HepG2 (cell line): Measurements from ENCODE around the gene ANKS1A. TPM values are rescaled to one million over a fixed set of nuclear protein-coding genes. Genes with fewer than 3 reads are reported as not detected.
A peak's percentile ranks its signal among the peaks of the same experiment; 100 is the strongest.

Experiments
- HDAC2 ChIP-seq: sonication (generic); formaldehyde crosslinking; IDR thresholded peaks from 2 replicates; pipeline ENCODE4 v1.4.0; 2020; ENCODE audit warnings: missing genetic modification reagents
- KLF12 ChIP-seq: sonication (generic); formaldehyde crosslinking; IDR thresholded peaks from 2 replicates; pipeline ENCODE4 v1.4.0; 2020; ENCODE audit warnings: missing genetic modification reagents, borderline replicate concordance
- PHB2 ChIP-seq: fragments of 450-650 bp; IDR thresholded peaks from 2 replicates; pipeline ENCODE4 v1.6.1; 2018; ENCODE audit not compliant: partially characterized antibody
- SMC3 ChIP-seq: IDR thresholded peaks from 2 replicates; pipeline ENCODE4 v1.6.1; 2011; ENCODE audit warnings: low read length, improper control_type of control experiment
- TSC22D2 ChIP-seq: sonication (generic); formaldehyde crosslinking; IDR thresholded peaks from 2 replicates; pipeline ENCODE4 v1.5.1; 2020; ENCODE audit warnings: missing genetic modification reagents, mild to moderate bottlenecking, borderline replicate concordance
- ZFY ChIP-seq: sonication (generic); formaldehyde crosslinking; IDR thresholded peaks from 2 replicates; pipeline ENCODE4 v1.4.0; 2020; ENCODE audit warnings: missing genetic modification reagents
- ZNF292 ChIP-seq: sonication (generic); formaldehyde crosslinking; IDR thresholded peaks from 2 replicates; pipeline ENCODE4 v1.8.1; 2022; ENCODE audit warnings: mild to moderate bottlenecking, low read depth, missing genetic modification reagents, borderline replicate concordance
- polyA plus RNA-seq, 8 experiments: library from polyadenylated mRNA; depleted of rRNA in 3 of 8; stranded (reverse) in 7 of 8; unstranded in 1 of 8; fragments of >200 nt; fragmentation: Illumina TruSeq in 4 of 8; extraction: Trizol in 4 of 8; gene quantifications; 2 replicates each; pipeline versions ENCODE4 v1.2.1 to v1.2.3, GENCODE V29; 2011 to 2016; ENCODE audit warnings: low read depth in 4 of 8, missing spikeins in 1 of 8, mixed read lengths in 1 of 8; ENCODE audit not compliant: insufficient read depth in 1 of 8
- total RNA-seq, 5 experiments: library from RNA; depleted of rRNA; stranded (reverse); fragments of >200 nt; fragmentation: Illumina TruSeq; extraction: Trizol; gene quantifications; 2 replicates each; pipeline ENCODE4 v1.2.3, GENCODE V29; 2016; ENCODE audit warnings: low read depth in 1 of 5
- TF ChIP-seq, protein P1 (sequence below): sonication (generic); formaldehyde crosslinking; IDR thresholded peaks from 2 replicates; pipeline ENCODE4 v1.4.0; 2020; ENCODE audit warnings: mild to moderate bottlenecking, missing genetic modification reagents
- TF ChIP-seq, protein P2 (sequence below): sonication (generic); formaldehyde crosslinking; IDR thresholded peaks from 2 replicates; pipeline ENCODE4 v1.4.0; 2020; ENCODE audit warnings: mild to moderate bottlenecking, missing genetic modification reagents, borderline replicate concordance
- TF ChIP-seq, protein P3 (sequence below): sonication (generic); formaldehyde crosslinking; IDR thresholded peaks from 2 replicates; pipeline ENCODE4 v1.8.0; 2022; ENCODE audit warnings: mild to moderate bottlenecking, missing genetic modification reagents, moderate library complexity
- TF ChIP-seq, protein P4 (sequence below): sonication (generic); formaldehyde crosslinking; IDR thresholded peaks from 2 replicates; pipeline ENCODE4 v1.8.1; 2023; ENCODE audit warnings: missing genetic modification reagents, mild to moderate bottlenecking, borderline replicate concordance

Gene ANKS1A
- total and polyA plus RNA-seq, 2 of the 13 experiments (the other 11 are each of a cell fraction or from before 2014, with no cell fraction given): 7.2 to 15.1 TPM

DNA sequence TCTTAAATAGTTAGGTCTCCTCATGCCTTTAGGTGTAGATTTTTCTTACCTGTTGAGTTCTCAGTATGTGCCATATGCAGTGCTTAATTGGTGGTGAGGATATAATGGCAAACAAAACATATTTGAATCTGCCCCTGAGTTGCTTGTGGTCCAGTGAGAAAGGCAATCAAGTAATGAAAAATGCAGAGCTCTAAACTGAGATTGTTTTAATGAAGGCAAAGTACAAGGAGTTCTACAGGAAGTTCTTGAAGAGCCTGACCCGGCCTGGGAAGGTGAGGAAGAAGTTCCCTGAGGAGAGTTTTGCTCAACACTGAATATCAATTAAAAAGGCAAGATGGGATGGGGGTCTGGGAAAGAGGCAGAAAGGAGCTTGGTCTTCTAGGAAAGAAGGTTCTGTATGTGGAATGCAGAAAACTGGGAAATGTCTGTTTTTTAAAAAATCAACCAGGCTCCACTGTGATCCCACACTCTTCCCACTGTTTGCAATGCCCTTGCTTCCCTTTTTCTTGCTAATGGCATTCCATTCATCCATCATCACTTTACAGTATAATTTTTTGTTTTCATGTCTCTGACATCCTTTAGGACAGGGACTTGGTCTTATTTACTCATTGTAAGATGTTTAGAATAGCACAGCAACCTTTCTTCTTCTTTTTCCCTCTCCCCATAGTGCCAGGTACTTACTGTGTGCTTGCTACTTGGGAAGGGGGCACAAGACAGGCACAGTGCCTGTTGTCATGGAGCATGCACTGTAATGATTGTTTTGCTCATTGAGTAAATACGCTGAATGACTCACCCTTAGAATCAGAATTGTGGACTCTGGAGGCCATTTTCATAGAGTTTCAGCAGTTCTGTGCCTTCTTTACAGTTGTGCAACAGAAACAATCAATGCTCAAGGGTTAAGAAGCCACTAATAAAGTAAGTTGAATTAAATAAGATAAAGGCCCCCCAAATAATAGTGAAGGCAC lies 64.3 kb downstream of the ANKS1A start (continued):
- TF ChIP-seq, protein P1, sequence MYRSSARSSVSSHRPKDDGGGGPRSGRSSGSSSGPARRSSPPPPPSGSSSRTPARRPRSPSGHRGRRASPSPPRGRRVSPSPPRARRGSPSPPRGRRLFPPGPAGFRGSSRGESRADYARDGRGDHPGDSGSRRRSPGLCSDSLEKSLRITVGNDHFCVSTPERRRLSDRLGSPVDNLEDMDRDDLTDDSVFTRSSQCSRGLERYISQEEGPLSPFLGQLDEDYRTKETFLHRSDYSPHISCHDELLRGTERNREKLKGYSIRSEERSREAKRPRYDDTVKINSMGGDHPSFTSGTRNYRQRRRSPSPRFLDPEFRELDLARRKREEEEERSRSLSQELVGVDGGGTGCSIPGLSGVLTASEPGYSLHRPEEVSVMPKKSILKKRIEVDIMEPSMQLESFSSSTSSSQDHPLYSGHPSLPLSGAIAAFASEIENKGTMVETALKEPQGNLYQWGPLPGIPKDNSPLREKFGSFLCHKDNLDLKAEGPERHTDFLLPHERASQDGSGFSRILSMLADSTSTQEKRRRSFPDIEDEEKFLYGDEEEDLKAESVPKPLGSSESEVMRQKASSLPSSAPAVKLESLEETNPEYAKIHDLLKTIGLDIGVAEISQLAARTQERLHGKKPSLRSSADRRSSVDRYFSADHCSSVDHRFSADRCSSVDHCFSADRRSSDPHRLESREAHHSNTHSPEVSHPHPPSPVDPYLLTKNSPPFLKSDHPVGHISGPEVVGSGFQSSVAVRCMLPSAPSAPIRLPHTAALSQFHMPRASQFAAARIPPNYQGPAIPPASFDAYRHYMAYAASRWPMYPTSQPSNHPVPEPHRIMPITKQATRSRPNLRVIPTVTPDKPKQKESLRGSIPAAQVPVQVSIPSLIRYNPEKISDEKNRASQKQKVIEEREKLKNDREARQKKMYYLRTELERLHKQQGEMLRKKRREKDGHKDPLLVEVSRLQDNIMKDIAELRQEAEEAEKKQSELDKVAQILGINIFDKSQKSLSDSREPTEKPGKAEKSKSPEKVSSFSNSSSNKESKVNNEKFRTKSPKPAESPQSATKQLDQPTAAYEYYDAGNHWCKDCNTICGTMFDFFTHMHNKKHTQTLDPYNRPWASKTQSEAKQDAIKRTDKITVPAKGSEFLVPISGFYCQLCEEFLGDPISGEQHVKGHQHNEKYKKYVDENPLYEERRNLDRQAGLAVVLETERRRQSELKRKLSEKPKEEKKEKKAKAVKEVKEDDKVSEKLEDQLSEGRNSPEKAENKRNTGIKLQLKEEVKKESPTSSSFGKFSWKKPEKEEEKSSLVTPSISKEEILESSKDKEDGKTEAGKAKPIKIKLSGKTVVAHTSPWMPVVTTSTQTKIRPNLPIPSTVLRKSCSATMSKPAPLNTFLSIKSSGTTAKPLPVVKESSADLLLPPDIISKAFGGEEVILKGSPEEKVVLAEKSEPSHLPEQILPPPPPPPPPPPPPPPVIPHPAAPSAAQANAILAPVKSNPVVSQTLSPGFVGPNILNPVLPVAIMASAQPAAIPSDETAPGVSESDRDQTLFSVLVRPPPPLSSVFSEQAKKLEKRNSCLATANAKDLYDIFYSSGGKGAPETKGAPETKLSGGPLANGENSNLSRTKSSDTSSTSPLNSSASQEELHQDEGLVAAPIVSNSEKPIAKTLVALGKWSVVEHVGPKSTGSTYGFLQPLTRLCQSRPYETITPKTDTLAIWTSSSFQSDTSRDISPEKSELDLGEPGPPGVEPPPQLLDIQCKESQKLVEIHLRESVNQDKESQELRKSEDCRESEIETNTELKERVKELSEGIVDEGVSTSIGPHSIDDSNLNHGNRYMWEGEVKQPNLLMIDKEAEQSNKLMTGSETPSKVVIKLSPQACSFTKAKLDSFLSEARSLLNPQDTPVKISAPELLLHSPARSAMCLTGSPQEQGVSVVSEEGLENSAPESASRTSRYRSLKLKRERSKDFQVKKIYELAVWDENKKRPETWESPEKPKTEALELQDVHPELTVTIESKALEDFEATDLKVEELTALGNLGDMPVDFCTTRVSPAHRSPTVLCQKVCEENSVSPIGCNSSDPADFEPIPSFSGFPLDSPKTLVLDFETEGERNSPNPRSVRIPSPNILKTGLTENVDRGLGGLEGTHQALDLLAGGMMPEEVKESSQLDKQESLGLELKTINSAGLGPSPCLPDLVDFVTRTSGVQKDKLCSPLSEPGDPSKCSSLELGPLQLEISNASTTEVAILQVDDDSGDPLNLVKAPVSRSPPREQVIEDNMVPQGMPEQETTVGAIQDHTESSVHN (CRISPR knock-in tag): no peak
- TF ChIP-seq, protein P2, sequence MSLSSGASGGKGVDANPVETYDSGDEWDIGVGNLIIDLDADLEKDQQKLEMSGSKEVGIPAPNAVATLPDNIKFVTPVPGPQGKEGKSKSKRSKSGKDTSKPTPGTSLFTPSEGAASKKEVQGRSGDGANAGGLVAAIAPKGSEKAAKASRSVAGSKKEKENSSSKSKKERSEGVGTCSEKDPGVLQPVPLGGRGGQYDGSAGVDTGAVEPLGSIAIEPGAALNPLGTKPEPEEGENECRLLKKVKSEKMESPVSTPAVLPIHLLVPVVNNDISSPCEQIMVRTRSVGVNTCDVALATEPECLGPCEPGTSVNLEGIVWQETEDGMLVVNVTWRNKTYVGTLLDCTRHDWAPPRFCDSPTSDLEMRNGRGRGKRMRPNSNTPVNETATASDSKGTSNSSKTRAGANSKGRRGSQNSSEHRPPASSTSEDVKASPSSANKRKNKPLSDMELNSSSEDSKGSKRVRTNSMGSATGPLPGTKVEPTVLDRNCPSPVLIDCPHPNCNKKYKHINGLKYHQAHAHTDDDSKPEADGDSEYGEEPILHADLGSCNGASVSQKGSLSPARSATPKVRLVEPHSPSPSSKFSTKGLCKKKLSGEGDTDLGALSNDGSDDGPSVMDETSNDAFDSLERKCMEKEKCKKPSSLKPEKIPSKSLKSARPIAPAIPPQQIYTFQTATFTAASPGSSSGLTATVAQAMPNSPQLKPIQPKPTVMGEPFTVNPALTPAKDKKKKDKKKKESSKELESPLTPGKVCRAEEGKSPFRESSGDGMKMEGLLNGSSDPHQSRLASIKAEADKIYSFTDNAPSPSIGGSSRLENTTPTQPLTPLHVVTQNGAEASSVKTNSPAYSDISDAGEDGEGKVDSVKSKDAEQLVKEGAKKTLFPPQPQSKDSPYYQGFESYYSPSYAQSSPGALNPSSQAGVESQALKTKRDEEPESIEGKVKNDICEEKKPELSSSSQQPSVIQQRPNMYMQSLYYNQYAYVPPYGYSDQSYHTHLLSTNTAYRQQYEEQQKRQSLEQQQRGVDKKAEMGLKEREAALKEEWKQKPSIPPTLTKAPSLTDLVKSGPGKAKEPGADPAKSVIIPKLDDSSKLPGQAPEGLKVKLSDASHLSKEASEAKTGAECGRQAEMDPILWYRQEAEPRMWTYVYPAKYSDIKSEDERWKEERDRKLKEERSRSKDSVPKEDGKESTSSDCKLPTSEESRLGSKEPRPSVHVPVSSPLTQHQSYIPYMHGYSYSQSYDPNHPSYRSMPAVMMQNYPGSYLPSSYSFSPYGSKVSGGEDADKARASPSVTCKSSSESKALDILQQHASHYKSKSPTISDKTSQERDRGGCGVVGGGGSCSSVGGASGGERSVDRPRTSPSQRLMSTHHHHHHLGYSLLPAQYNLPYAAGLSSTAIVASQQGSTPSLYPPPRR (CRISPR knock-in tag): peak; percentile 38; the same call in 1 of the 2 replicates
- TF ChIP-seq KLF12 (CRISPR knock-in tag) (no peak), PHB2 (no peak), ZNF292 (CRISPR knock-in tag) (peak; percentile 85; the same call in 1 of the 2 replicates), HDAC2 (CRISPR knock-in tag) (peak; percentile 89), TSC22D2 (no peak; the same call in 1 of the 2 replicates), ZFY (CRISPR knock-in tag) (no peak), SMC3 (peak; percentile 14; the same call in 1 of the 2 replicates)
- TF ChIP-seq, protein P3, sequence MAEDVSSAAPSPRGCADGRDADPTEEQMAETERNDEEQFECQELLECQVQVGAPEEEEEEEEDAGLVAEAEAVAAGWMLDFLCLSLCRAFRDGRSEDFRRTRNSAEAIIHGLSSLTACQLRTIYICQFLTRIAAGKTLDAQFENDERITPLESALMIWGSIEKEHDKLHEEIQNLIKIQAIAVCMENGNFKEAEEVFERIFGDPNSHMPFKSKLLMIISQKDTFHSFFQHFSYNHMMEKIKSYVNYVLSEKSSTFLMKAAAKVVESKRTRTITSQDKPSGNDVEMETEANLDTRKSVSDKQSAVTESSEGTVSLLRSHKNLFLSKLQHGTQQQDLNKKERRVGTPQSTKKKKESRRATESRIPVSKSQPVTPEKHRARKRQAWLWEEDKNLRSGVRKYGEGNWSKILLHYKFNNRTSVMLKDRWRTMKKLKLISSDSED (CRISPR knock-in tag): no peak
- TF ChIP-seq, protein P4, sequence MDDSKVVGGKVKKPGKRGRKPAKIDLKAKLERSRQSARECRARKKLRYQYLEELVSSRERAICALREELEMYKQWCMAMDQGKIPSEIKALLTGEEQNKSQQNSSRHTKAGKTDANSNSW (CRISPR knock-in tag): no peak; the same call in 1 of the 2 replicates
